ENCODE results near the gene GSTM2.
A peak's percentile ranks its signal among the peaks of the same experiment; 100 is the strongest.

Gene GSTM2

GRCh38 chr1:109667452-109668122 is at the start of gene GSTM2:
GSTM2 (plus strand) TSS chr1:109668057; CDS start chr1:109668116, 59 bp downstream.
- DNase-seq (ENCODE audit: low spot score), result peak; percentile 88
- no peak for TF ChIP-seq CTCF (IDR thresholded peaks at IDR 0.05; ENCODE audit: borderline replicate concordance, control extremely low read depth, extremely low read depth, insufficient read depth, missing control alignments)
- in situ Hi-C loops (cut with MboI; ENCODE audit: low sequenced_read_pairs, unreplicated experiment), result loop anchor here (10.0 kb wide), 1 partner anchor 47 kb away; the partner anchor contains the start of gene GSTM5

GRCh38 chr1:109618661-109619575 is 48.9 kb upstream of the GSTM2 start:
- TF ChIP-seq CTCF (IDR thresholded peaks at IDR 0.05; ENCODE audit: borderline replicate concordance, control extremely low read depth, extremely low read depth, insufficient read depth, missing control alignments), result no peak
- DNase-seq (ENCODE audit: low spot score), result no peak
- in situ Hi-C loops (cut with MboI; ENCODE audit: low sequenced_read_pairs, unreplicated experiment), result no loop called here

- TF ChIP-seq CTCF (IDR thresholded peaks at IDR 0.05; ENCODE audit: borderline replicate concordance, control extremely low read depth, extremely low read depth, insufficient read depth, missing control alignments), result no peak
- DNase-seq (ENCODE audit: low spot score), result peak; percentile 92
Measured at GRCh38 chr1:109619576-109620400, 48.1 kb upstream of the GSTM2 start, which contains the start of the genes AMPD2 and GNAT2. AMPD2 (plus strand) TSS chr1:109619837; CDS start chr1:109621176, 1,339 bp downstream. GNAT2 (minus strand) TSS chr1:109619616; CDS start chr1:109612870, 6,746 bp downstream.

GRCh38 chr1:109620401-109620791 is 47.5 kb upstream of the GSTM2 start:
- DNase-seq (ENCODE audit: low spot score), result no peak
- in situ Hi-C loops (cut with MboI; ENCODE audit: low sequenced_read_pairs, unreplicated experiment), result loop anchor here (5.0 kb wide), 1 partner anchor 73 kb away; the partner anchor contains the start of gene GNAI3
- no peak for TF ChIP-seq CTCF (IDR thresholded peaks at IDR 0.05; ENCODE audit: borderline replicate concordance, control extremely low read depth, extremely low read depth, insufficient read depth, missing control alignments)

More at GRCh38 chr1:109619576-109620400, 48.1 kb upstream of the GSTM2 start, which contains the start of the genes AMPD2 and GNAT2:
- in situ Hi-C loops (cut with MboI; ENCODE audit: low sequenced_read_pairs, unreplicated experiment), result loop anchor here (5.0 kb wide), 1 partner anchor 72 kb away; the partner anchor contains the start of gene GNAI3

GRCh38 chr1:109620841-109621286 is 47.0 kb upstream of the GSTM2 start:
- in situ Hi-C loops (cut with MboI; ENCODE audit: low sequenced_read_pairs, unreplicated experiment), result loop anchor here (5.0 kb wide), 1 partner anchor 74 kb away; the partner anchor contains the start of gene GNAI3
- DNase-seq (ENCODE audit: low spot score), result peak; percentile 97
- no peak for TF ChIP-seq CTCF (IDR thresholded peaks at IDR 0.05; ENCODE audit: borderline replicate concordance, control extremely low read depth, extremely low read depth, insufficient read depth, missing control alignments)
